RWPE2 (cell line): Measurements from ENCODE around the gene CRB1.

Source experiments
- ATAC-seq: fragments of 200-7000 bp; cut with Tn5 transposase; 3 replicates; pipeline ENCODE4 v1.9.1; 2021; ENCODE audit warnings: low read depth
- DNase-seq: peaks from one replicate; pipeline ENCODE4 v3.0.0-alpha.2; 2020; ENCODE audit warnings: low spot score
- H3K27ac ChIP-seq: fragments of 450-650 bp; 2 replicates; pipeline ENCODE4 v1.5.1; 2017; ENCODE audit warnings: mild to moderate bottlenecking; ENCODE audit not compliant: poor library complexity, severe bottlenecking
- H3K27me3 ChIP-seq: fragments of 250-450 bp; sonication (Bioruptor Pico); 2 replicates; pipeline ENCODE4 v1.5.1; 2021; ENCODE audit warnings: mild to moderate bottlenecking, moderate library complexity; ENCODE audit not compliant: insufficient read depth, poor library complexity, severe bottlenecking
- H3K36me3 ChIP-seq: fragments of 250-450 bp; sonication (Bioruptor Pico); 2 replicates; pipeline ENCODE4 v1.5.1; 2020; ENCODE audit warnings: low read depth, mild to moderate bottlenecking, moderate library complexity
- H3K4me1 ChIP-seq: fragments of 250-450 bp; sonication (Bioruptor Pico); 2 replicates; pipeline ENCODE4 v1.5.1; 2021; ENCODE audit warnings: mild to moderate bottlenecking, moderate library complexity; ENCODE audit not compliant: insufficient read depth, poor library complexity, severe bottlenecking
- H3K4me3 ChIP-seq: fragments of 250-450 bp; sonication (Bioruptor Pico); 2 replicates; pipeline ENCODE4 v1.5.1; 2021; ENCODE audit warnings: mild to moderate bottlenecking, moderate library complexity; ENCODE audit not compliant: severe bottlenecking
- H3K9me3 ChIP-seq: fragments of 250-450 bp; sonication (Bioruptor Pico); 2 replicates; pipeline ENCODE4 v1.5.1; 2021; ENCODE audit warnings: mild to moderate bottlenecking, moderate library complexity; ENCODE audit not compliant: severe bottlenecking
- TF ChIP-seq, protein P1 (sequence below): fragments of 450-650 bp; IDR thresholded peaks from one replicate; pipeline ENCODE4 v1.5.1; 2017; ENCODE audit warnings: mild to moderate bottlenecking, moderate library complexity; ENCODE audit not compliant: poor library complexity, severe bottlenecking

Gene CRB1

DNA sequence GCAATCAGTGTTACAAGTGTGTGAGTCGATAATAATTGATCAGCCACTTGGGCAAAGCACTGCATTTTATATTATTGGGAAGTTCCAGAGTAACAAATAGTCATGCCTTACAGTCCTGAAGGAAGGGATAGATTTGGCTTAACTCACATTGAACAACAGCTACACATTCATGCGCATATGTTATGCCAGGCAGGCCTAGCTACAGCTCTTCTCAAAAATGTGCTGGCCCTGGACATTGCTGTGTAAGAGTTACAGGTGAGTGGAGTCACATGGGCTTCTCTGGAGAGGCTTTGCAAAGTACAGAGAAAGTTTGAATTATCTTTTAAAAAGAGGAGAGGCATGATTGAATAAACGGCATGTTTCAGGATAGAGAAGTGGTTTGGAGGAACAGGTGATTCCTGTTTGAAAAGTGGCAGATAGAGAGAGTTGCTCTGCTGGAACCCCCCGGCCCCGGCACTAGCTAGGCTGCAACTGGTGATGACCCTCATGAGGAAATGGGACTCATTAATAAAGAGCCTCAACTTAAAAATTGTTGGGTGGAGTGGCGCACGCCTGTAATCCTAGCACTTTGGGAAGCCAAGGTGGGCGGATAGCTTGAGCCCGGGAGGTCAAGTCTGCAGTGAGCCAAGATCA is 200.6 kb downstream of the CRB1 start:
- no peak for ATAC-seq

GRCh38 chr1:197469620-197470210 is 201.7 kb downstream of the CRB1 start:
- Histone ChIP-seq H3K36me3 (no peaks in the 10 kb centered on the region), H3K27me3 (no peaks in the 10 kb centered on the region), H3K27ac (no peak overlapping the region), H3K9me3 (no peaks in the 10 kb centered on the region), H3K4me1 (no peaks in the 10 kb centered on the region), H3K4me3 (no peak overlapping the region)
- ATAC-seq (no peak), DNase-seq (no peak)
- TF ChIP-seq, protein P1, sequence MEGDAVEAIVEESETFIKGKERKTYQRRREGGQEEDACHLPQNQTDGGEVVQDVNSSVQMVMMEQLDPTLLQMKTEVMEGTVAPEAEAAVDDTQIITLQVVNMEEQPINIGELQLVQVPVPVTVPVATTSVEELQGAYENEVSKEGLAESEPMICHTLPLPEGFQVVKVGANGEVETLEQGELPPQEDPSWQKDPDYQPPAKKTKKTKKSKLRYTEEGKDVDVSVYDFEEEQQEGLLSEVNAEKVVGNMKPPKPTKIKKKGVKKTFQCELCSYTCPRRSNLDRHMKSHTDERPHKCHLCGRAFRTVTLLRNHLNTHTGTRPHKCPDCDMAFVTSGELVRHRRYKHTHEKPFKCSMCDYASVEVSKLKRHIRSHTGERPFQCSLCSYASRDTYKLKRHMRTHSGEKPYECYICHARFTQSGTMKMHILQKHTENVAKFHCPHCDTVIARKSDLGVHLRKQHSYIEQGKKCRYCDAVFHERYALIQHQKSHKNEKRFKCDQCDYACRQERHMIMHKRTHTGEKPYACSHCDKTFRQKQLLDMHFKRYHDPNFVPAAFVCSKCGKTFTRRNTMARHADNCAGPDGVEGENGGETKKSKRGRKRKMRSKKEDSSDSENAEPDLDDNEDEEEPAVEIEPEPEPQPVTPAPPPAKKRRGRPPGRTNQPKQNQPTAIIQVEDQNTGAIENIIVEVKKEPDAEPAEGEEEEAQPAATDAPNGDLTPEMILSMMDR: no peak

More for the DNA sequence above, 200.6 kb downstream of the CRB1 start:
- DNase-seq: no peak
- TF ChIP-seq, protein P1: no peak
- no peaks in the 10 kb centered on the region for H3K36me3 ChIP-seq
- no peak overlapping the region for H3K27ac ChIP-seq
- H3K27me3 ChIP-seq: no peaks in the 10 kb centered on the region
- no peaks in the 10 kb centered on the region for H3K9me3 ChIP-seq
- no peaks in the 10 kb centered on the region for H3K4me1 ChIP-seq
- no peak overlapping the region for H3K4me3 ChIP-seq

- DNase-seq: no peak
- no peaks in the 10 kb centered on the region for H3K27me3 ChIP-seq
- H3K9me3 ChIP-seq: no peaks in the 10 kb centered on the region
- TF ChIP-seq, protein P1: no peak
- H3K4me3 ChIP-seq: no peak overlapping the region
- ATAC-seq: no peak
- H3K4me1 ChIP-seq: no peaks in the 10 kb centered on the region
- H3K27ac ChIP-seq: no peak overlapping the region
- H3K36me3 ChIP-seq: no peaks in the 10 kb centered on the region
Measured at GRCh38 chr1:197470330-197470729, 202.3 kb downstream of the CRB1 start.

- TF ChIP-seq, protein P1: no peak
- no peak for DNase-seq
- ATAC-seq: no peak
- H3K4me3 ChIP-seq: no peak overlapping the region
- no peaks in the 10 kb centered on the region for H3K9me3 ChIP-seq
- H3K36me3 ChIP-seq: no peaks in the 10 kb centered on the region
- no peaks in the 10 kb centered on the region for H3K27me3 ChIP-seq
- no peak overlapping the region for H3K27ac ChIP-seq
- no peaks in the 10 kb centered on the region for H3K4me1 ChIP-seq
Measured at GRCh38 chr1:197471248-197471985, 203.4 kb downstream of the CRB1 start.
